Panc1 (cell line): ENCODE results near the gene PRL.

ENCODE experiments used
- CTCF ChIP-seq: fragments of 450-650 bp; IDR thresholded peaks from 2 replicates; pipeline ENCODE4 v1.5.1; 2017; ENCODE audit warnings: mild to moderate bottlenecking
- TCF7L2 ChIP-seq: IDR thresholded peaks from 2 replicates; pipeline ENCODE4 v1.6.1; 2011; ENCODE audit warnings: mild to moderate bottlenecking, low read depth, low read length, inconsistent platforms

GRCh38 chr6:22334778-22335177 is 37.9 kb upstream of the PRL start:
- no peak for TF ChIP-seq TCF7L2
- no peak for TF ChIP-seq CTCF
